HCT116 (cell line): Measurements from ENCODE around the gene IL20. TPM values are rescaled to one million over a fixed set of nuclear protein-coding genes. Genes with fewer than 3 reads are reported as not detected.

Experiments
- ATAC-seq: fragments of 200-7000 bp; cut with Tn5 transposase; 2 replicates; pipeline ENCODE4 v1.9.1; 2020; ENCODE audit warnings: mild to moderate bottlenecking, moderate library complexity
- BruUV-seq: library from RNA; stranded (reverse); fragments of 400-500 nt; replicated peaks from 2 replicates; lab custom pipeline; 2021; lab: Mats Ljungman, UMichigan
- CTCF ChIA-PET: fragments of 300-600 bp; sonication (Branson Sonifier 250); formaldehyde crosslinking; loops from one replicate; lab custom pipeline; 2021; ENCODE audit warnings: antibody characterized with exemption; lab: Charles Lee
- POLR2A ChIA-PET: fragments of 300-600, 350-600 bp; sonication (Branson Sonifier 250); formaldehyde crosslinking; loops from one replicate; lab custom pipeline; 2021; ENCODE audit warnings: antibody characterized with exemption; lab: Charles Lee
- RAD21 ChIA-PET, 2 experiments: fragments of 300-600 bp; sonication (Branson Sonifier 250); formaldehyde crosslinking; loops; one replicate each; lab custom pipeline; 2023; ENCODE audit warnings: low total read pairs in 2 of 2; ENCODE audit not compliant: uncharacterized antibody in 2 of 2, unreplicated experiment in 2 of 2, low non-redundant PET in 1 of 2; lab: Charles Lee
- DNase-seq: peaks from one replicate; pipeline ENCODE4 v3.0.0-alpha.2; 2010; ENCODE audit warnings: low read depth, low spot score
- H2AFZ ChIP-seq: fragments of 200-600 bp; shearing (Covaris generic), sonication (generic); 2 replicates; pipeline ENCODE4 v1.6.1; 2017; ENCODE audit warnings: low read depth, mixed run types, mixed read lengths, antibody characterized with exemption, low read length; ENCODE audit not compliant: poor library complexity, severe bottlenecking
- H3K27ac ChIP-seq: 2 replicates; pipeline ENCODE4 v1.5.1; 2012; ENCODE audit warnings: low read depth, low read length
- H3K27me3 ChIP-seq: fragments of 200-600 bp; sonication (generic); 2 replicates; pipeline ENCODE4 v1.6.1; 2016; ENCODE audit warnings: mixed run types, low read length, mixed read lengths; ENCODE audit not compliant: insufficient read depth
- H3K36me3 ChIP-seq, 2 experiments: fragments of 200-500 bp in 1 of 2; fragments of 200-600 bp in 1 of 2; sonication (Bioruptor generic) in 1 of 2; sonication (generic) in 1 of 2; 2 replicates each; pipeline versions ENCODE4 v1.5.1 to v1.6.1; 2014 to 2016; ENCODE audit warnings: low read length in 2 of 2, inconsistent platforms in 1 of 2, mixed read lengths in 1 of 2, mixed run types in 1 of 2; ENCODE audit not compliant: insufficient read depth in 2 of 2, control insufficient read depth in 1 of 2
- H3K4me1 ChIP-seq, 2 experiments: fragments of 200-600 bp in 1 of 2; sonication (generic) in 1 of 2; 2 replicates each; pipeline versions ENCODE4 v1.5.1 to v1.6.1; 2012 to 2017; ENCODE audit warnings: low read length in 2 of 2, inconsistent platforms in 1 of 2, mild to moderate bottlenecking in 1 of 2, mixed read lengths in 1 of 2, mixed run types in 1 of 2, moderate library complexity in 1 of 2; ENCODE audit not compliant: insufficient read depth in 2 of 2, control insufficient read depth in 1 of 2
- H3K4me2 ChIP-seq: fragments of 200-600 bp; sonication (generic); 2 replicates; pipeline ENCODE4 v1.6.1; 2017; ENCODE audit warnings: mixed run types, low read length, mixed read lengths
- H3K4me3 ChIP-seq, 2 experiments: fragments of 200-600 bp in 1 of 2; sonication (generic) in 1 of 2; replicated peaks in 1 of 2; 2 replicates each; pipeline ENCODE4 v1.5.1; 2011 to 2016; ENCODE audit warnings: low read length in 2 of 2, control low read depth in 1 of 2, low read depth in 1 of 2, mild to moderate bottlenecking in 1 of 2, mixed read lengths in 1 of 2, mixed run types in 1 of 2
- H3K79me2 ChIP-seq: fragments of 200-600 bp; sonication (generic); 2 replicates; pipeline ENCODE4 v1.6.1; 2017; ENCODE audit warnings: mild to moderate bottlenecking, mixed run types, low read length, moderate library complexity, mixed read lengths; ENCODE audit not compliant: insufficient read depth
- H3K9ac ChIP-seq: fragments of 200-600 bp; sonication (generic); 2 replicates; pipeline ENCODE4 v1.6.1; 2016; ENCODE audit warnings: low read length, mixed read lengths
- H3K9me2 ChIP-seq: fragments of 200-600 bp; sonication (generic), shearing (Covaris generic); 2 replicates; pipeline ENCODE4 v1.6.1; 2017; ENCODE audit warnings: mixed run types, mild to moderate bottlenecking, moderate library complexity; ENCODE audit not compliant: insufficient read depth
- H3K9me3 ChIP-seq, 2 experiments: fragments of 200-500 bp in 1 of 2; fragments of 200-600 bp in 1 of 2; sonication (Bioruptor generic) in 1 of 2; sonication (generic) in 1 of 2; 2 replicates each; pipeline ENCODE4 v1.6.1; 2014 to 2017; ENCODE audit warnings: low read length in 2 of 2, mixed read lengths in 2 of 2, inconsistent platforms in 1 of 2, low read depth in 1 of 2, mild to moderate bottlenecking in 1 of 2, mixed run types in 1 of 2, moderate library complexity in 1 of 2; ENCODE audit not compliant: control insufficient read depth in 1 of 2, insufficient read depth in 1 of 2
- H4K20me1 ChIP-seq: fragments of 200-600 bp; sonication (generic), shearing (Covaris generic); 2 replicates; pipeline ENCODE4 v1.6.1; 2017; ENCODE audit warnings: mixed run types, mild to moderate bottlenecking, moderate library complexity; ENCODE audit not compliant: insufficient read depth
- CTCF ChIP-seq, 3 experiments: fragments of 200-600 bp in 1 of 3; sonication (generic) in 1 of 3; IDR thresholded peaks in 2 of 3; conservative IDR thresholded peaks in 1 of 3; 2 replicates each; pipeline ENCODE4 v1.5.1; 2012 to 2017; ENCODE audit warnings: low read depth in 2 of 3, low read length in 2 of 3, antibody characterized with exemption in 1 of 3, borderline replicate concordance in 1 of 3, control low read depth in 1 of 3, mild to moderate bottlenecking in 1 of 3, mixed read lengths in 1 of 3, mixed run types in 1 of 3, moderate library complexity in 1 of 3; ENCODE audit not compliant: insufficient read depth in 1 of 3
- EZH2 ChIP-seq: fragments of 200-600 bp; sonication (generic); IDR thresholded peaks from 2 replicates; pipeline ENCODE4 v1.6.1; 2017; ENCODE audit warnings: antibody characterized with exemption, mixed run types
- MAX ChIP-seq: IDR thresholded peaks from 2 replicates; pipeline ENCODE4 v1.6.1; 2012
- POLR2A ChIP-seq: IDR thresholded peaks from 2 replicates; pipeline ENCODE4 v1.7.0; 2011; ENCODE audit warnings: borderline replicate concordance; ENCODE audit not compliant: insufficient read depth, insufficient read length; ENCODE audit errors: extremely low read depth
- TCF7L2 ChIP-seq: IDR thresholded peaks from 2 replicates; pipeline ENCODE4 v1.7.0; 2011; ENCODE audit warnings: borderline replicate concordance, inconsistent platforms; ENCODE audit not compliant: insufficient read depth, insufficient read length; ENCODE audit errors: extremely low read depth
- ZFX ChIP-seq: fragments of 450-650 bp; IDR thresholded peaks from 2 replicates; pipeline ENCODE4 v1.6.1; 2017
- ZNF274 ChIP-seq: fragments of 200-500 bp; sonication (Bioruptor generic); IDR thresholded peaks from 2 replicates; pipeline ENCODE4 v1.6.1; 2014; ENCODE audit warnings: mild to moderate bottlenecking, low read depth, low read length, inconsistent platforms
- intact Hi-C: fragments of 100-400 bp; cut with micrococcal nuclease; formaldehyde crosslinking; loops from 2 replicates; pipeline ENCODE4 v1.10.0; 2022
- total RNA-seq: library from RNA; stranded (reverse); gene quantifications from one replicate; pipeline ENCODE4 v1.2.1, GENCODE V29; 2021; ENCODE audit not compliant: unreplicated experiment

IL20 gene
- total RNA-seq, 1 experiment from 2014 or later = not detected

GRCh38 chr1:206832352-206832880 lies 33.0 kb upstream of the IL20 start:
- DNase-seq (no peak), ATAC-seq (no peak)
- Histone ChIP-seq H3K36me3 (no peaks in the 10 kb centered on the region), H3K4me1 (no peaks in the 10 kb centered on the region), H3K79me2 (no peaks in the 10 kb centered on the region), H3K27me3 (peaks cover 42% of the 10 kb centered on the region), H3K9me2 (no peaks in the 10 kb centered on the region), H3K9me3 (no peaks in the 10 kb centered on the region), H3K4me2 (no peak overlapping the region), H4K20me1 (no peaks in the 10 kb centered on the region), H3K27ac (no peak overlapping the region), H3K4me3 (no peak overlapping the region), H3K9ac (no peak overlapping the region), H2AFZ (no peak overlapping the region)
- no TSS peak for BruUV-seq
- ChIA-PET RAD21 (no interaction called here), CTCF (interaction anchor here (1.4 to 2.0 kb wide), 2 partner anchors 80 to 149 kb away, joined by 4 to 5 read pairs; no protein-coding TSS in a partner anchor), POLR2A (no interaction called here)
- TF ChIP-seq ZNF274 (no peak), EZH2 (no peak), ZFX (no peak), CTCF (IDR thresholded peaks at IDR 0.05 in 2 of 3, conservative IDR thresholded peaks at IDR 0.05 in 1 of 3; ENCODE audit: borderline replicate concordance in 1 of 3, insufficient read depth in 1 of 3, low read depth in 2 of 3, low read length in 2 of 3) (no peak), MAX (no peak), POLR2A (no peak), TCF7L2 (no peak)
- intact Hi-C loops = no loop called here
